Keratinocyte (primary cell): ENCODE data around the gene LDLRAD4. TPM values are rescaled to one million over a fixed set of nuclear protein-coding genes. Genes with fewer than 3 reads are reported as not detected.

ENCODE experiments used
- DNase-seq: peaks from one replicate; pipeline ENCODE4 v3.0.0-alpha.2; 2011; ENCODE audit warnings: low read depth, missing footprints, low spot score
- FAIRE-seq: peaks from 2 replicates; lab custom pipeline; 2011; peaks lifted over from hg19 to GRCh38; lab: Jason Lieb, UNC
- H2AFZ ChIP-seq: 2 replicates; pipeline ENCODE4 v1.6.0; 2012; ENCODE audit warnings: low read length, control low read depth, inconsistent platforms; ENCODE audit not compliant: control insufficient read depth
- H3K27ac ChIP-seq: 2 replicates; pipeline ENCODE4 v1.5.1; 2011; ENCODE audit warnings: low read length; ENCODE audit not compliant: control insufficient read depth, insufficient read depth
- H3K27me3 ChIP-seq: 3 replicates; pipeline ENCODE4 v1.6.0; 2011; ENCODE audit warnings: low read length; ENCODE audit not compliant: control insufficient read depth, insufficient read depth; ENCODE audit errors: extremely low read depth
- H3K36me3 ChIP-seq, 2 experiments: 2 replicates in 1 of 2; 3 replicates in 1 of 2; pipeline ENCODE4 v1.5.1; 2011; ENCODE audit warnings: low read length in 2 of 2, mild to moderate bottlenecking in 1 of 2; ENCODE audit not compliant: control insufficient read depth in 2 of 2, insufficient read depth in 2 of 2; ENCODE audit errors: extremely low read depth in 1 of 2
- H3K4me1 ChIP-seq: 3 replicates; pipeline ENCODE4 v1.5.1; 2011; ENCODE audit warnings: low read length; ENCODE audit not compliant: control insufficient read depth, insufficient read depth; ENCODE audit errors: extremely low read depth
- H3K4me2 ChIP-seq: 3 replicates; pipeline ENCODE4 v1.6.0; 2011; ENCODE audit warnings: low read depth, low read length; ENCODE audit not compliant: control insufficient read depth, insufficient read depth; ENCODE audit errors: extremely low read depth
- H3K4me3 ChIP-seq, 3 experiments: fragments of 200-600 bp in 1 of 3; sonication (generic) in 1 of 3; 2 replicates in 2 of 3; 3 replicates in 1 of 3; pipeline ENCODE4 v1.5.1; 2011 to 2016; ENCODE audit warnings: low read length in 3 of 3, mild to moderate bottlenecking in 3 of 3, control low read depth in 2 of 3, inconsistent platforms in 1 of 3, low read depth in 1 of 3, mixed read lengths in 1 of 3, mixed run types in 1 of 3, moderate library complexity in 1 of 3; ENCODE audit not compliant: control insufficient read depth in 2 of 3, insufficient read depth in 2 of 3; ENCODE audit errors: extremely low read depth in 1 of 3
- H3K79me2 ChIP-seq: 2 replicates; pipeline ENCODE4 v1.6.0; 2012; ENCODE audit warnings: low read length; ENCODE audit not compliant: control insufficient read depth, insufficient read depth
- H3K9ac ChIP-seq: 3 replicates; pipeline ENCODE4 v1.6.0; 2011; ENCODE audit warnings: low read length; ENCODE audit not compliant: control insufficient read depth, insufficient read depth; ENCODE audit errors: extremely low read depth
- H3K9me1 ChIP-seq: 3 replicates; pipeline ENCODE4 v1.6.0; 2011; ENCODE audit warnings: low read length; ENCODE audit not compliant: control insufficient read depth, insufficient read depth; ENCODE audit errors: extremely low read depth
- H3K9me3 ChIP-seq: 2 replicates; pipeline ENCODE4 v1.5.1; 2012; ENCODE audit warnings: low read depth, low read length; ENCODE audit not compliant: control insufficient read depth
- H4K20me1 ChIP-seq: 3 replicates; pipeline ENCODE4 v1.6.0; 2011; ENCODE audit warnings: low read length; ENCODE audit not compliant: control insufficient read depth, insufficient read depth; ENCODE audit errors: extremely low read depth
- CTCF ChIP-seq, 3 experiments: IDR thresholded peaks in 1 of 3; conservative IDR thresholded peaks in 1 of 3; optimal IDR thresholded peaks in 1 of 3; 2 replicates in 2 of 3; 3 replicates in 1 of 3; pipeline versions ENCODE3 to v1.5.1; 2011; ENCODE audit warnings: low read length in 3 of 3, mild to moderate bottlenecking in 3 of 3, moderate library complexity in 2 of 3, control low read depth in 1 of 3, inconsistent platforms in 1 of 3; ENCODE audit not compliant: insufficient read depth in 2 of 3; ENCODE audit errors: extremely low read depth in 1 of 3
- EZH2 ChIP-seq: IDR thresholded peaks from one replicate; pipeline ENCODE4 v1.6.1; 2012; ENCODE audit warnings: inconsistent platforms, mild to moderate bottlenecking, low read length, moderate library complexity
- dilution Hi-C: fragments of 300-500 bp; cut with MboI; formaldehyde crosslinking; loops from one replicate; pipeline ENCODE4 v1.7.0; 2020; ENCODE audit warnings: low sequenced_read_pairs; ENCODE audit not compliant: extremely low pct_ligation_motif_present
- polyA plus RNA-seq, 5 experiments: library from polyadenylated mRNA; depleted of rRNA in 3 of 5; stranded (reverse) in 3 of 5; stranded (forward) in 1 of 5; unstranded in 1 of 5; fragments of >200 nt; gene quantifications; 1 replicate in 1 of 5; 2 replicates in 3 of 5; 3 replicates in 1 of 5; pipeline versions ENCODE4 v1.2.1 to v1.2.3, GENCODE V29; 2011 to 2012; ENCODE audit warnings: missing spikeins in 2 of 5, low read depth in 1 of 5, low replicate concordance in 1 of 5

LDLRAD4 gene
- polyA plus RNA-seq, 1 donor (not counting 4 experiments of a cell fraction or from before 2014, with no cell fraction given): not detected

- no peak overlapping the region for H2AFZ ChIP-seq
- H3K27me3 ChIP-seq: no peaks in the 10 kb centered on the region
- TF ChIP-seq EZH2 (no peak), CTCF (optimal IDR thresholded peaks at IDR 0.05 in 1 of 3, IDR thresholded peaks at IDR 0.05 in 1 of 3, conservative IDR thresholded peaks at IDR 0.05 in 1 of 3; ENCODE audit: extremely low read depth in 1 of 3, insufficient read depth in 2 of 3, low read length in 3 of 3) (no peak)
Observed at GRCh38 chr18:13550418-13551304, 332.1 kb downstream of the LDLRAD4 start.

GRCh38 chr18:13551305-13551603 is 332.7 kb downstream of the LDLRAD4 start:
- Histone ChIP-seq H3K27me3 (no peaks in the 10 kb centered on the region), H3K27ac (no peak overlapping the region), H3K4me3 (no peak overlapping the region), H2AFZ (no peak overlapping the region), H4K20me1 (no peaks in the 10 kb centered on the region), H3K4me2 (no peak overlapping the region), H3K9ac (no peak overlapping the region), H3K79me2 (no peaks in the 10 kb centered on the region), H3K9me1 (no peaks in the 10 kb centered on the region), H3K36me3 (no peaks in the 10 kb centered on the region), H3K4me1 (no peaks in the 10 kb centered on the region), H3K9me3 (no peaks in the 10 kb centered on the region)
- dilution Hi-C loops: no loop called here
- DNase-seq: no peak
- TF ChIP-seq EZH2: no peak
- TF ChIP-seq CTCF (optimal IDR thresholded peaks at IDR 0.05 in 1 of 3, IDR thresholded peaks at IDR 0.05 in 1 of 3, conservative IDR thresholded peaks at IDR 0.05 in 1 of 3; ENCODE audit: extremely low read depth in 1 of 3, insufficient read depth in 2 of 3, low read length in 3 of 3): no peak
- FAIRE-seq: no peak

More at GRCh38 chr18:13550418-13551304, 332.1 kb downstream of the LDLRAD4 start:
- H3K27ac ChIP-seq: no peak overlapping the region
- no peak overlapping the region for H3K4me3 ChIP-seq
- dilution Hi-C loops: no loop called here
- H3K9ac ChIP-seq: no peak overlapping the region
- H3K36me3 ChIP-seq: no peaks in the 10 kb centered on the region
- no peaks in the 10 kb centered on the region for H4K20me1 ChIP-seq
- no peaks in the 10 kb centered on the region for H3K4me1 ChIP-seq
- DNase-seq (no peak), FAIRE-seq (no peak)
- no peak overlapping the region for H3K4me2 ChIP-seq
- no peaks in the 10 kb centered on the region for H3K79me2 ChIP-seq
- no peaks in the 10 kb centered on the region for H3K9me3 ChIP-seq
- H3K9me1 ChIP-seq: no peaks in the 10 kb centered on the region
